HEK293 (cell line): ENCODE results near the gene HSFX3.
"Not testable (repeated sequence)": the region's sequence is repeated elsewhere in the genome, so short reads cannot be mapped to it uniquely, and the experiment has no call there.

Source experiments
- MYNN ChIP-seq: fragments of 450-650 bp; formaldehyde crosslinking; IDR thresholded peaks from 2 replicates; pipeline ENCODE4 v1.5.1; 2016; ENCODE audit warnings: missing biosample characterization, missing genetic modification characterization, borderline replicate concordance
- TCF7L2 ChIP-seq: IDR thresholded peaks from 2 replicates; pipeline ENCODE4 v1.6.1; 2011; ENCODE audit warnings: low read depth, mild to moderate bottlenecking, inconsistent platforms, low read length, moderate library complexity, borderline replicate concordance
- ZBTB1 ChIP-seq: fragments of 450-650 bp; formaldehyde crosslinking; IDR thresholded peaks from 2 replicates; pipeline ENCODE4 v1.5.1; 2016; ENCODE audit warnings: missing biosample characterization, missing genetic modification characterization
- ZEB2 ChIP-seq: fragments of 450-650 bp; formaldehyde crosslinking; IDR thresholded peaks from 2 replicates; pipeline ENCODE4 v1.5.1; 2016; ENCODE audit warnings: missing biosample characterization, missing genetic modification characterization
- ZFP3 ChIP-seq: fragments of 450-650 bp; formaldehyde crosslinking; IDR thresholded peaks from 2 replicates; pipeline ENCODE4 v1.5.1; 2016; ENCODE audit warnings: low read depth, missing biosample characterization, missing genetic modification characterization
- ZNF10 ChIP-seq: fragments of 450-650 bp; formaldehyde crosslinking; IDR thresholded peaks from 2 replicates; pipeline ENCODE4 v1.5.1; 2017; ENCODE audit warnings: missing biosample characterization, missing genetic modification characterization
- ZNF121 ChIP-seq: fragments of 450-650 bp; formaldehyde crosslinking; IDR thresholded peaks from 2 replicates; pipeline ENCODE4 v1.5.1; 2016; ENCODE audit warnings: missing biosample characterization, missing genetic modification characterization
- ZNF184 ChIP-seq: fragments of 450-650 bp; IDR thresholded peaks from 2 replicates; pipeline ENCODE4 v1.5.1; 2018; ENCODE audit warnings: missing biosample characterization, mild to moderate bottlenecking, missing genetic modification characterization
- ZNF292 ChIP-seq: fragments of 450-650 bp; formaldehyde crosslinking; IDR thresholded peaks from 2 replicates; pipeline ENCODE4 v1.5.1; 2016; ENCODE audit warnings: low read depth, missing biosample characterization, missing genetic modification characterization, borderline replicate concordance
- TF ChIP-seq, protein P1 (sequence below): fragments of 450-650 bp; formaldehyde crosslinking; IDR thresholded peaks from 2 replicates; pipeline ENCODE4 v1.5.1; 2016; ENCODE audit warnings: missing biosample characterization, missing genetic modification characterization
- TF ChIP-seq, protein P2 (sequence below): fragments of 450-650 bp; formaldehyde crosslinking; IDR thresholded peaks from 2 replicates; pipeline ENCODE4 v1.5.1; 2017; ENCODE audit warnings: missing biosample characterization, missing genetic modification characterization
- TF ChIP-seq, protein P3 (sequence below): fragments of 450-650 bp; formaldehyde crosslinking; IDR thresholded peaks from 2 replicates; pipeline ENCODE4 v1.5.1; 2016; ENCODE audit warnings: missing biosample characterization, missing genetic modification characterization

DNA sequence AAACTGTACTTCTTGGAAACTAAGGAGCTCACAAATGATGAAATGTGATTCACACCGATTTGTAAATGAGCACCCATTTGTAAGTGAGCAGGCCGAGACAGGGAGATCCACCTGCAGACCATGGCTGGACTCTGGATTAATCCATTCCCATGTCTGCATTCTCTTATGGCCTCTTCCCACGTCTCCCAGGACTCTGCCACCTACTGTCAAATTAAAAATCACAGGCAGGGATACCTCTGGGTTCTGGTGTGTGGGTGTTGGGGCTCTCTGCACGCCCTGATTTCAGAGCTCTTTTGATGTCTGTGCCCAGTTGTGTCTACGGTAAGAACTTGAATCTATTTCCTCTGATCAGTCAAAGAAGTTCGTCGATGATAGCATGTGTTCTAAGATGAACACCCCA lies 41.3 kb upstream of the HSFX3 start:
- TF ChIP-seq, protein P1, sequence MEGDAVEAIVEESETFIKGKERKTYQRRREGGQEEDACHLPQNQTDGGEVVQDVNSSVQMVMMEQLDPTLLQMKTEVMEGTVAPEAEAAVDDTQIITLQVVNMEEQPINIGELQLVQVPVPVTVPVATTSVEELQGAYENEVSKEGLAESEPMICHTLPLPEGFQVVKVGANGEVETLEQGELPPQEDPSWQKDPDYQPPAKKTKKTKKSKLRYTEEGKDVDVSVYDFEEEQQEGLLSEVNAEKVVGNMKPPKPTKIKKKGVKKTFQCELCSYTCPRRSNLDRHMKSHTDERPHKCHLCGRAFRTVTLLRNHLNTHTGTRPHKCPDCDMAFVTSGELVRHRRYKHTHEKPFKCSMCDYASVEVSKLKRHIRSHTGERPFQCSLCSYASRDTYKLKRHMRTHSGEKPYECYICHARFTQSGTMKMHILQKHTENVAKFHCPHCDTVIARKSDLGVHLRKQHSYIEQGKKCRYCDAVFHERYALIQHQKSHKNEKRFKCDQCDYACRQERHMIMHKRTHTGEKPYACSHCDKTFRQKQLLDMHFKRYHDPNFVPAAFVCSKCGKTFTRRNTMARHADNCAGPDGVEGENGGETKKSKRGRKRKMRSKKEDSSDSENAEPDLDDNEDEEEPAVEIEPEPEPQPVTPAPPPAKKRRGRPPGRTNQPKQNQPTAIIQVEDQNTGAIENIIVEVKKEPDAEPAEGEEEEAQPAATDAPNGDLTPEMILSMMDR (tag by site-specific recombination) = not testable (repeated sequence)
- not testable (repeated sequence) for TF ChIP-seq ZNF184; ZNF292 (tag by site-specific recombination); TCF7L2; MYNN (tag by site-specific recombination); ZBTB1 (tag by site-specific recombination); ZFP3 (tag by site-specific recombination); ZNF10; ZEB2 (tag by site-specific recombination); ZNF121
- TF ChIP-seq, protein P2, sequence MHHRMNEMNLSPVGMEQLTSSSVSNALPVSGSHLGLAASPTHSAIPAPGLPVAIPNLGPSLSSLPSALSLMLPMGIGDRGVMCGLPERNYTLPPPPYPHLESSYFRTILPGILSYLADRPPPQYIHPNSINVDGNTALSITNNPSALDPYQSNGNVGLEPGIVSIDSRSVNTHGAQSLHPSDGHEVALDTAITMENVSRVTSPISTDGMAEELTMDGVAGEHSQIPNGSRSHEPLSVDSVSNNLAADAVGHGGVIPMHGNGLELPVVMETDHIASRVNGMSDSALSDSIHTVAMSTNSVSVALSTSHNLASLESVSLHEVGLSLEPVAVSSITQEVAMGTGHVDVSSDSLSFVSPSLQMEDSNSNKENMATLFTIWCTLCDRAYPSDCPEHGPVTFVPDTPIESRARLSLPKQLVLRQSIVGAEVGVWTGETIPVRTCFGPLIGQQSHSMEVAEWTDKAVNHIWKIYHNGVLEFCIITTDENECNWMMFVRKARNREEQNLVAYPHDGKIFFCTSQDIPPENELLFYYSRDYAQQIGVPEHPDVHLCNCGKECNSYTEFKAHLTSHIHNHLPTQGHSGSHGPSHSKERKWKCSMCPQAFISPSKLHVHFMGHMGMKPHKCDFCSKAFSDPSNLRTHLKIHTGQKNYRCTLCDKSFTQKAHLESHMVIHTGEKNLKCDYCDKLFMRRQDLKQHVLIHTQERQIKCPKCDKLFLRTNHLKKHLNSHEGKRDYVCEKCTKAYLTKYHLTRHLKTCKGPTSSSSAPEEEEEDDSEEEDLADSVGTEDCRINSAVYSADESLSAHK (tag by site-specific recombination) = not testable (repeated sequence)
- TF ChIP-seq, protein P3, sequence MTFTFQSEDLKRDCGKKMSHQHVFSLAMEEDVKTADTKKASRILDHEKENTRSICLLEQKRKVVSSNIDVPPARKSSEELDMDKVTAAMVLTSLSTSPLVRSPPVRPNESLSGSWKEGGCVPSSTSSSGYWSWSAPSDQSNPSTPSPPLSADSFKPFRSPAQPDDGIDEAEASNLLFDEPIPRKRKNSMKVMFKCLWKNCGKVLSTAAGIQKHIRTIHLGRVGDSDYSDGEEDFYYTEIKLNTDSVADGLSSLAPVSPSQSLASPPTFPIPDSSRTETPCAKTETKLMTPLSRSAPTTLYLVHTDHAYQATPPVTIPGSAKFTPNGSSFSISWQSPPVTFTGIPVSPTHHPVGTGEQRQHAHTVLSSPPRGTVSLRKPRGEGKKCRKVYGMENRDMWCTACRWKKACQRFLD = not testable (repeated sequence)
